PFSK-1 (cell line): ENCODE results near the gene OR1J4.

Experiments
- POLR2AphosphoS5 ChIP-seq: IDR thresholded peaks from 2 replicates; pipeline ENCODE4 v1.6.1; 2012; ENCODE audit warnings: low read depth, mild to moderate bottlenecking, control low read depth, low read length, moderate library complexity
- SIN3A ChIP-seq: IDR thresholded peaks from 2 replicates; pipeline ENCODE4 v1.6.1; 2012; ENCODE audit warnings: mild to moderate bottlenecking, low read length, moderate library complexity, borderline replicate concordance; ENCODE audit not compliant: insufficient read depth

Gene OR1J4

GRCh38 chr9:122567901-122568300 is 49.0 kb downstream of the OR1J4 start:
- TF ChIP-seq POLR2AphosphoS5: no peak
- TF ChIP-seq SIN3A: no peak
